Measurements from ENCODE around the gene GRID2. TPM values are rescaled to one million over a fixed set of nuclear protein-coding genes. Genes with fewer than 3 reads are reported as not detected.
A peak's percentile ranks its signal among the peaks of the same experiment; 100 is the strongest.

Gene GRID2
- total RNA-seq, 6 donors from 2014 or later = 0.76 TPM; not detected in 5

DNA sequence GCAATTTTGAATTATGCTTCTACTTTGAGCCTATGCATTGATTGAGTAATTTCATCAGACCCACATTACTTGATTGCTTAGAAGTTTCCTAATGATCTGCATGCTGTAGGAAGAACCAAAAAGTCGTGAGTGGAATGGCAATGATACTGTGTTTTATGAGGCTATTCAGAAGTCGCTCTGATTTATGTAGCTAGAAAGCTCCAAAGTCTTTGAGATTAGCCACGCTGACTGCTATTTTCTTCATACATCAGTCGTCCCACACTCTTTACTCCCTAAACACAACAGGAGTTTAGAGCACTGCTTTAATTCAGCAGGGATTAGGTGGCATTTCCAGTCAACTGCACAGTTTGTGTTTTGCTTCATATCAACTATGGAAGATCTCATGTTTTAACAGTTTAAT, 4.1 kb downstream of the GRID2 start:
- H3K4me3 ChIP-seq = no peak overlapping the region
- peaks cover 10 to 26% (median 22%) of the 10 kb centered on the region in 4 donors for H3K4me1 ChIP-seq
- DNase-seq (no peak), ATAC-seq (ENCODE audit: low FRiP score in 2 of 2) (no peak)
- no peak overlapping the region for H3K27ac ChIP-seq
- TF ChIP-seq POLR2AphosphoS5 (IDR thresholded peaks at IDR 0.05) (no peak), EP300 (IDR thresholded peaks at IDR 0.05) (no peak), POLR2A (IDR thresholded peaks at IDR 0.05) (no peak)
- TF ChIP-seq, protein P1, sequence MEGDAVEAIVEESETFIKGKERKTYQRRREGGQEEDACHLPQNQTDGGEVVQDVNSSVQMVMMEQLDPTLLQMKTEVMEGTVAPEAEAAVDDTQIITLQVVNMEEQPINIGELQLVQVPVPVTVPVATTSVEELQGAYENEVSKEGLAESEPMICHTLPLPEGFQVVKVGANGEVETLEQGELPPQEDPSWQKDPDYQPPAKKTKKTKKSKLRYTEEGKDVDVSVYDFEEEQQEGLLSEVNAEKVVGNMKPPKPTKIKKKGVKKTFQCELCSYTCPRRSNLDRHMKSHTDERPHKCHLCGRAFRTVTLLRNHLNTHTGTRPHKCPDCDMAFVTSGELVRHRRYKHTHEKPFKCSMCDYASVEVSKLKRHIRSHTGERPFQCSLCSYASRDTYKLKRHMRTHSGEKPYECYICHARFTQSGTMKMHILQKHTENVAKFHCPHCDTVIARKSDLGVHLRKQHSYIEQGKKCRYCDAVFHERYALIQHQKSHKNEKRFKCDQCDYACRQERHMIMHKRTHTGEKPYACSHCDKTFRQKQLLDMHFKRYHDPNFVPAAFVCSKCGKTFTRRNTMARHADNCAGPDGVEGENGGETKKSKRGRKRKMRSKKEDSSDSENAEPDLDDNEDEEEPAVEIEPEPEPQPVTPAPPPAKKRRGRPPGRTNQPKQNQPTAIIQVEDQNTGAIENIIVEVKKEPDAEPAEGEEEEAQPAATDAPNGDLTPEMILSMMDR (IDR thresholded peaks at IDR 0.05) = no peak
- no peaks in the 10 kb centered on the region for H3K36me3 ChIP-seq
- peaks cover 0 to 25% (median 4%) of the 10 kb centered on the region in 4 donors for H3K27me3 ChIP-seq
- 67 to 75% methylated on average over 4 of the region's 4 CpGs for WGBS, 2 donors
- no peaks in the 10 kb centered on the region for H3K9me3 ChIP-seq

DNA sequence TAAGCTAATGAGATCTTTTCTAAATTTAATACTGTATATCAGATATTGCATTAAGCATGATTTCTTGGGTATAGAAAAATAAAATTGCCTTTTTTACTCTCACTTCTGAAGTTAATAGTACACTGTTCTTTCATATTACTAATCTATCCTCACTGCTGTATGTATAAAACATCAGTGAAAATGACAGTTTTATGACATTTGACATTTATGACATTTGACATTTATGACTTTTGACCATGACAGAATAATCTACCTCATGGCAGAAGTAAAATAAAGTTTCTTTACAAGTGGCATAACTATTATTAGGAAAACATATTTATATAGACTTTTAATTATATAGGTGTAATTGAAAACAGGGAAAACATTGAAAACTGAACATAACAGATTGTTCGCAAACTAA, 13.3 kb downstream of the GRID2 start:
- H3K27me3 ChIP-seq = no peaks in the 10 kb centered on the region
- WGBS, 2 donors = 95 to 100% methylated on average over 1 of the region's 1 CpG
- ATAC-seq (ENCODE audit: low FRiP score in 2 of 2) = no peak

DNA sequence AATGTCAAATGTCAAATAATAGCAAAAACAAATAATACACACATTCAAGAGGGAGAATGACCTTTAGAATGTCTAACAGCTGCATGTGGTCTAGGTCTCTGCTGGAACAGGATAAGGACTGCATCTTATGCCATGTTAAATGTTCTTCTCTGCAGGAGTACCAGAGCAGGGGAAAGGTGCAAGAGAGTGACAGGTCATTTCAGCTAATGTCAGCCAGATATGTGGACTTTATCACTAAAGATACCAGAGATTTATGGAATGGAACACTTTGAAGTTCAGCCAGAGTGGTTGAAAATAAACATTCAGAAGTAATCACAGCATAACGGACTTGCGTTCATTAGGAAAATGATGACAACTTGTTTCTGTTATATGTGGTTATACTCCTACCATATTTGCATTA, 24.3 kb downstream of the GRID2 start:
- no peak overlapping the region for H3K4me3 ChIP-seq
- DNase-seq (no peak), ATAC-seq (ENCODE audit: low FRiP score in 2 of 2) (no peak)
- no peaks in the 10 kb centered on the region for H3K36me3 ChIP-seq
- H3K4me1 ChIP-seq = no peaks in the 10 kb centered on the region
- 63 to 68% methylated on average over 2 of the region's 2 CpGs for WGBS, 2 donors
- no peak overlapping the region for H3K27ac ChIP-seq
- TF ChIP-seq, protein P1 (IDR thresholded peaks at IDR 0.05) = no peak
- TF ChIP-seq POLR2AphosphoS5 (IDR thresholded peaks at IDR 0.05) = no peak
- TF ChIP-seq POLR2A (IDR thresholded peaks at IDR 0.05) = no peak
- TF ChIP-seq EP300 (IDR thresholded peaks at IDR 0.05) = no peak
- no peaks in the 10 kb centered on the region for H3K9me3 ChIP-seq
- H3K27me3 ChIP-seq = no peaks in the 10 kb centered on the region

More for the DNA sequence above, 13.3 kb downstream of the GRID2 start:
- H3K9me3 ChIP-seq = no peaks in the 10 kb centered on the region
- no peak overlapping the region for H3K27ac ChIP-seq
- no peak for DNase-seq
- H3K36me3 ChIP-seq = no peaks in the 10 kb centered on the region
- no peak overlapping the region for H3K4me3 ChIP-seq
- no peaks in the 10 kb centered on the region for H3K4me1 ChIP-seq
- TF ChIP-seq POLR2AphosphoS5 (IDR thresholded peaks at IDR 0.05) (no peak), POLR2A (IDR thresholded peaks at IDR 0.05) (no peak), EP300 (IDR thresholded peaks at IDR 0.05) (no peak)
- TF ChIP-seq, protein P1 (IDR thresholded peaks at IDR 0.05) = no peak

DNA sequence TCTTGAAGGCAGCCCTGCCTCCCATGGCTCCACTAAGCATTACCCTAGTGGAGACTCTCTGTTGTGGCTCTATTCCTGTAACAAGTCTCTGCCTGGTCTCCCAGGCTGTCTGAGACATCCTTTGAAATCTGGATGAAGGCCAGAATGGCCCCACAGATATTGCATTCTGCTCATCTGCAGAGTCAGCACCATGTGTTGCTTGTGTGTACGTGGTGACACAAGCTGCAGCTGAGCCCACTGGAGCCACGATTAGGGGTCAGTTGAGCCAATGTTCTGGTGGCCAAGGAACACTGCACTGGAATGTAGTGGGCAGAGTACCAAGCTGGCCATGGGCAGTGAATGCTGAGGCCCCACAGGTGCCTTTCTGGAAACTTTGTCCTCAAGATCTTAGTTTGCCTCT, 29.2 kb downstream of the GRID2 start:
- no peak overlapping the region for H3K27ac ChIP-seq
- DNase-seq (no peak), ATAC-seq (ENCODE audit: low FRiP score in 2 of 2) (peak in 1 of 2 donors; percentile 11)
- TF ChIP-seq POLR2A (IDR thresholded peaks at IDR 0.05) (no peak), EP300 (IDR thresholded peaks at IDR 0.05) (no peak), POLR2AphosphoS5 (IDR thresholded peaks at IDR 0.05) (no peak)
- TF ChIP-seq, protein P1 (IDR thresholded peaks at IDR 0.05) = no peak
- H3K27me3 ChIP-seq = no peaks in the 10 kb centered on the region
- 62 to 65% methylated on average over 2 of the region's 2 CpGs for whole genome bisulfite sequencing, 2 donors
- no peak overlapping the region for H3K4me3 ChIP-seq
- H3K9me3 ChIP-seq = no peaks in the 10 kb centered on the region
- H3K4me1 ChIP-seq = no peaks in the 10 kb centered on the region
- no peaks in the 10 kb centered on the region for H3K36me3 ChIP-seq

- no peak for TF ChIP-seq POLR2A (IDR thresholded peaks at IDR 0.05)
- TF ChIP-seq EP300 (IDR thresholded peaks at IDR 0.05) = no peak
- TF ChIP-seq, protein P1 (IDR thresholded peaks at IDR 0.05) = no peak
- no peak for TF ChIP-seq POLR2AphosphoS5 (IDR thresholded peaks at IDR 0.05)
- Histone ChIP-seq H3K4me3 (no peak overlapping the region), H3K9me3 (no peaks in the 10 kb centered on the region), H3K27ac (no peak overlapping the region), H3K27me3 (no peaks in the 10 kb centered on the region), H3K36me3 (no peaks in the 10 kb centered on the region), H3K4me1 (no peaks in the 10 kb centered on the region)
- 31 to 50% methylated on average over 1 of the region's 1 CpG for WGBS, 2 donors
- ATAC-seq (ENCODE audit: low FRiP score in 2 of 2) = no peak
- no peak for DNase-seq
Observed at GRCh38 chr4:92334716-92335350, 31.1 kb downstream of the GRID2 start.

Data from upper lobe of left lung (tissue), 6 donors.